GM18861 (cell line): ENCODE data around the gene GANC.
"Not testable (repeated sequence)": the region's sequence is repeated elsewhere in the genome, so short reads cannot be mapped to it uniquely, and the experiment has no call there.

Experiments used
- ATAC-seq: cut with Tn5 transposase; IDR thresholded peaks from one replicate; pipeline ENCODE4 v1.9.1; 2021; ENCODE audit not compliant: unreplicated experiment

The GANC gene

DNA sequence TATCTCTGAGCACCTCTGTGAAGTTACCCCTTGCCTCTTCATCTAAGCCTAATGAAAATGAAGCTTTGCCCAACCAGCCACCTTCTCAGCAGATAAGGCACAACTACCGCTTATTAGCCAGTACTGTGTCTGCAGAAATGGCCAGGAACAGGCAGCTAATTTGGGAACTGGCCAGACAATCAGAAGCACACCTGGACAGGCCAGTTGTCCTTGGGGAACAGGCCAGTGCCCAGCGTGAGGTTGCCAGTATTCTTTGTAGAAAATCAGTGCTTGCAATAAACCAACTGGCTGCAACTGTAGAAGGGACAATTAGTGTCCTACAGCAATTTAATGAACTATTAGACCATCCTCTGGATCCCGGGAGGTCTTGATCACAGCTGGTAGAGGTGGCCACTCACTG lies 10.7 kb downstream of the GANC start:
- no peak for ATAC-seq

DNA sequence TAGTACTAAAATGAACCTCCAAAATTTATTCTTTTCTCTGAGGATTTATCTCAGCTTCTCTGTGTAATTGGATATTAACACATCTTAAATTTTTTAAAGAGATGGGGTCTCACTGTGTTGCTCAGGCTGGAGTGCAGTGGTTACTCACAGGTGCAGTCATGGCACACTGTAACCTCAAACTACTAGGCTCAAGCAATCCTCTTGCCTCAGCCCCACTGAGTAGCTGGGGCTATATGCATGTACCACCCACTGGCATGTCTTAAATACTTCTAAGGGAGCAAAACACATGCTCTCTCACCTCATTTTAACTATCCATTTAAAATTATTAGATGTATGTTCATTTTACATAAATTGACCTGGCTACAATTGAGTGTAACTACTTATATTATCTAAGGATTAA lies 11.6 kb downstream of the GANC start:
- no peak for ATAC-seq

DNA sequence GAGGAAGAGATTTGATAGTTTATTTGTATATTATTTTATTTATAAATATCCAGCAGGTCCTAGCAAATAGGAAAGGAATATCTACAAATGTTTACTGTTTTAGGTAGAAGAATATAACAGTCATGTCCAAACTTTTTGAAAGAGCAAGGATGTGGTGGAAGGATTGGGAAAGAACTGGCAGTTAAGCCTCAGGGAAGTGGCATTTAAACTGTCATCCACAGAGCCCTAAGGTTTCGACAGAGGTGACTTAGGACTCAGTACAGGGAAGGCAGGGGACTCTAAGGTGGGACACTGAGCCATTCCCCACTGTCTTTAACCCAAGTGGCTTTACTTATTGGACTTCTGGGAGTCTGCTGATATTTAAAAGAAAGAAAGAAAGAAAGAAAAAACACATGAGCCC lies 12.0 kb downstream of the GANC start:
- ATAC-seq = no peak

DNA sequence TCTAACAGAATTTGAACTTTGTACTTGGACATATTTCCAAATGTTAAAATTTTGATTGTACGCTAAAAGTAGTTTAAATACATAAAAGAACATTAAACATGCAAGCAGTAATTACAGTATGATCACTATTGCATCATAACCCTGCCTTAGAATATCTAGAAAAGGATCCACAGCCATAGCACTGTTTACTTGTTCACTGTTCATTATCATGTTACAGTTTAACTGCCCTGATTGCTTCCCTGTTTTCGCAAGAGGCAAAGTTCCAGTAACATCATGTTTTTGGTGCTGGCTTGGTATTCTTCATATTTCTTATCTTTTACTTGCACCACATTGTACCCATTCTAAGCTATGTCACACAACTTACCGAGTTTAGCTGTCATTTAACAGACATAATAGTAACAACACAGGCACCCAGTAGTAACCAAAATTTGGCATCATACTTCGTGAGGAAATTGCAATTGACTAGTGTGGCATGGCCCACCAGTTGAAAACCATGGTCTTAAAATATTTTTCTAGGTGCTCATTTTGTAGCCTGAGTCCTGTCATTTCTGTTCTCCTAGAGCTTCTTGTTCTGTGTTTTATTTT lies 13.5 kb downstream of the GANC start:
- no peak for ATAC-seq

DNA sequence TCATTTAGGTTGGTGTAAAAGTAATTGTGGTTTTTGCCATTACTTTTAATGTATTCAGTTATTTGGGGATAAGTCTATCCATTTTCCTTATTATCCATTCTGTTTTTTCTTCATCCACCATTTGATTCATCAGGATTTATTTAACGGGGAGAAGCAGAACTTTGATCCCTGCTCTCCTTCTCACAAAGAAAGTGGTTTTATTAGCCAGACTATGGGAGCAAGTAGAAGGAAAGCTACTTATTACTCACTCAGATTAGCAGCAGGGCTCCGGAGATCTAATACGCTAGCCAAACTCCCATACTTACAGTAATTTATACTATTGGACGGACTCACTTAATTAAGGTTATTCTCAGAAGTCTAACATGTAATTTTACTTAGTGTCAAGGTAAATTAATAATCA lies 14.9 kb downstream of the GANC start:
- no peak for ATAC-seq

DNA sequence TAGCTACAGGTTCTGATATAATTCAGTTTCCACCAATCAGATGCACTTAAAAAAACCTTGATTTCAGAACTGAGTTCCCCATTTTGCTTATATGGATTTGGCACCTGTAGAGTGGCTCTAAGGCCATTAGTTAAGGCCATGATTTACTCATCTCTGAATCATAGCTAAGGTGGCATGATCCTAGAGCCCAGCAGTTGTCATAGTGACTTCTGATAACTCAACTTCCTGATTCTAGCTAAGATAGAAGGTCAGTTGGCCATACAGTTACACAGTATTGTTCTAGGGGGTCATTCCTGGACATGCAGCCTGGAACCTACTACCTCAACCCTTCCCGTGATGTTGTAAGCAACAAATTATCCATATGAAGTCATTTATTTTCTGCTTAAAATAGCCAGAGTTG lies 16.2 kb downstream of the GANC start:
- no peak for ATAC-seq

DNA sequence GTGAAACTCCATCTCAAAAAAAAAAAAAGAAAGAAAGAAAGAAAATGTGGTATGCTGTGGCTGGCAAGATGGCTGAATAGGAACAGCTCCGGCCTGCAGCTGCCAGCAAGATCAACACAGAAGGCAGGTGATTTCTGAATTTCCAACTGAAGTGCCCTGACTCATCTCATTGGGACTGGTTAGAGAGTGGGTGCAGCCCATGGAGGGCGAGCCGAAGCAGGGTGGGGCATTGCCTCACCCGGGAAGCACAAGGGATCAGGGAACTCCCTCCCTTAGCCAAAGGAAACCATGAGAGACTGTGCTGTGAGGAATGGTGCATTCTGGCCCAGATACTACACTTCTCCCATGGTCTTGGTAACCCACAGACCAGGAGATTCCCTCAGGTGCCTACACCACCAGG lies 28.0 kb downstream of the GANC start:
- not testable (repeated sequence) for ATAC-seq

DNA sequence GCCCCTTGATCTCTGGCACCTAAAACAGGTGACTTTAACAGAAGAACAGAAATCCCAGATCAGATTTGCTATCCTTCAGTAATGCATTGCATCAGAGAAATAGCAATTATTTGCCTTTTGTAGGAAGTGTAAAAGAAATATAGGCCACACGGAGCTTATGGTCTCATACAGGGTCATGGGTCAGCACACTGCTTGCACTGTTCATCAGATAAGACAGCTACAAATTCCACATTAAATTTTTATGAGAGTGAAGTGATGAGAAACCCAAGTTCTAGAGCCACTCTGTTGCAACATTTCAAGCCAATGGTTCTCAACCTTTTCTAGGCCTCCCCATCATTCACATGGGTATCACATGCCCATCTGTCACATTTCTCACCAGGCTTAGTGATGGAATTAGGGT lies 33.7 kb downstream of the GANC start:
- no peak for ATAC-seq

DNA sequence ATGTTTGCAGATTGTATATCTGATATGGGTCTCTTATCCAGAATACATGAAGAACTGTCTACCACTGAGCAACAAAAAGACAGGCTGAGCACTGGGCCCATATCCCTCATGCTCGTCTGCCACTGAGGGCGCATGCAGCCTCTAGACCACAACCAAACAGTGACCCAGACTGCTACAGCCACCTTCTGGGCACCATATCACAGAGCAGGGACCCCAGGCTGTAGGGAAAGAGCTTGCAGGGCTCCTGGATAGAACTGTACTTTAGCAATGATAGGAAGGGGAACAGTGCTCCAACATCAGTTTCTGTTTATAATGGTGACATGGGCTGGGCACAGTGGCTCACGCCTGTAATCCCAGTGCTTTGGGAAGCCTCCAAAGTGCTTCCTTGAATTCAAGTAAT lies 40.5 kb downstream of the GANC start:
- ATAC-seq = no peak

DNA sequence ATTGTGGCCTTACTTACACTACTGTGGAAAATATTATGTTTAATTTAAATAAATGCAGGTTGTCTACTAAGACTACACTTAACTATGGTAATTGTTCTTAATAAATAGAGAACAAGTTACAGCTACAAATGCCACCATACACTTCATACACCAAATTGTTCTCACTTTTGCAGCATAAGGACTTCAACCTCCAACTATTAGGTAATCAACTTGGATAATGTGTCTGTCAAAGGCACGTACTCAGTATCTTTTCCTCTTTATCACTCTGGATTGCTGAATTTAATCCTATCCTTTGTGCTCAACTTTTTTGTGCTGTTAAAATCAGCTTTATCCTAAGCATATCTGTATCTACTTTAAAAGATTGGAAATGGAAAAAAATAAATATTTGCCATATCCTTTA lies 41.8 kb downstream of the GANC start:
- no peak for ATAC-seq

DNA sequence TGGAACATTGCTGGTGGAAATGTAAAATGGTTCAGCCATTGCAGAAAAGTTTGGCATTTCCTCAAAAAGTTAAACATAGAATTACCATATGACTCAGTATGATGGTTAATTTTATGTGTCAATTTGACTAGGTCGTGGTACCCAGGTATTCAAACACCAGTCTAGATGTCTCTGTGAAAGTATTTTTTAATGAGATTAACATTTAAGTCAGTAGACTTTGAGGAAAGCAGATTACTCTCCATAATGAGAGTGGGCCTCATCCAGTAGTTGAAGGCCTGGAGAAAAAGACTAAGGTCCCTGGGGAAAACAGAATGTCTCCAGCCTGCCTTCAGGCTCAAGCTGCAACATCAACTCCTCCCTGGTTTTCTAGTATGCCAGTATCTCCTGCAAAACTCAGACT lies 42.5 kb downstream of the GANC start:
- ATAC-seq = no peak

DNA sequence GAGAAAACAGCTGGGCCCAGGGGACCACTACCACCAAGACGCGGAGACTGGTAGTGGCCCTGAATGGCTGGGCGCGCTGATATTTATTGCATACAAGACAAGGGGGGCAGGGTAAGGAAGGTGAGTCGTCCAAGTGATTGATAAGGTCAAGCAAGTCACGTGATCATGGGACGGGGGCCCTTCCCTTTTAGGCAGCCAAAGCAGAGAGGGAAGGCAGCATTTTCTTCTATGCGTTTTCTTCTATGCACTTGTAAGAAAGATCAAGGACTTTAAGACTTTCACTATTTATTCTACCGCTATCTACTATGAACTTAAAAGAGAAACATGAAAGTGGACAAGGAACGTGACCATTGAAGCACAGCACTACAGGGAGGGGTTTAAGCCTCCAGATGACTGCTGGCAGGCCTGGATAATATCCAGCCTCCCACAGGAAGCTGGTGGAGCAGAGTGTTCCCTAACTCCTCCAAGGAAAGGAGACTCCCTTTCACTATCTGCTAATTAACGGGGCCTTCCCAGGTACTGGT lies 43.3 kb downstream of the GANC start:
- not testable (repeated sequence) for ATAC-seq

DNA sequence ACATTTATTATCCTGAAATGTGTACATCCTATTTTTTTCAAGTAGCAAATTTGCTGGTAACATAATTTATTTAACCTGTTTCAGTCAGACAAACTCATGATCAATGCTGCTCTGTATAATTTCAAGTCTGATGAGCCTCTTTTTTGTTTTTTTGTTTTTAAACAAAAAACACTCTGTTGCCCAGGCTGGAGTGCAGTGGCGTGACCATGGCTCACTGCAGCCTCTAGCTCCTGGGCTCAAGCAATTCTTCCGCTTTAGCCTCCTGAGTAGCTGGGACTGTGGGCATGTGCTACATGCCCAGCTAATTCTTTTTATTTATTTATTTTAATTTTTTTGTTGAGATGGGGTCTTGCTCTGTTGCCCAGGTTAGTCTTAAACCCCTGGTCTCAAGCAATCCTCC lies 46.2 kb downstream of the GANC start:
- ATAC-seq = no peak

DNA sequence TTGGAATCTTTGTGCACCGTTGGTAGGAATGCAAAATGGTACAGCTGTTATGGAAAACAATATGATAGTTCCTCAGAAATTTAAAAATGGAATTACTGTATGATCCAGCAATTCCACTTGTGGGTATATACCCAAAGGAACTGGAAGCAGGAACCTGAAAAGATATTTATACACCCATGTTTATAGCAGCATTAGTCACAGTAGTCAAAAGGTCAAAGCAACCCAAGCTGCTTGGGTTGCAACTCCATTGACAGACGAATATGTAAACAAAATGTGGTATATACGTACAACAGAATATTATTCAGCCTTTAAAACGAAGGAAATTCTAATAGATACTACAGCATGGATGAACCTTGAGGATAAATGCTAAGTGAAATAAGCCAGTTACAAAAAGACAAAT lies 51.3 kb downstream of the GANC start:
- ATAC-seq = no peak

DNA sequence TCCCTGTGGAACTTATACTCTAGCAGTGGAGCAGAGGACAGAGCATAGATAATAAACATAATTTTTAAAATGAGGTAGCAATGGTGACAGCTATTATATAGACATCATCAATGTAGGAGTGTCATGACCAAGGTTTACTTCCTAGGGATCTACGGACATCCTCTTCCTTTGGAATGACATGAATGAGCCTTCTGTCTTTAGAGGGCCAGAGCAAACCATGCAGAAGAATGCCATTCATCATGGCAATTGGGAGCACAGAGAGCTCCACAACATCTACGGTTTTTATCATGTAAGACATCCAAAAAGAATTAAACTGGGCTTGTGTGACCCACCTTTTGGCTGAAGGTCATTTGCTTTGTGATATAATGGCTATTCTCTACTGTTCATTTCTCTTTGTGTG lies 56.2 kb downstream of the GANC start:
- ATAC-seq = no peak

DNA sequence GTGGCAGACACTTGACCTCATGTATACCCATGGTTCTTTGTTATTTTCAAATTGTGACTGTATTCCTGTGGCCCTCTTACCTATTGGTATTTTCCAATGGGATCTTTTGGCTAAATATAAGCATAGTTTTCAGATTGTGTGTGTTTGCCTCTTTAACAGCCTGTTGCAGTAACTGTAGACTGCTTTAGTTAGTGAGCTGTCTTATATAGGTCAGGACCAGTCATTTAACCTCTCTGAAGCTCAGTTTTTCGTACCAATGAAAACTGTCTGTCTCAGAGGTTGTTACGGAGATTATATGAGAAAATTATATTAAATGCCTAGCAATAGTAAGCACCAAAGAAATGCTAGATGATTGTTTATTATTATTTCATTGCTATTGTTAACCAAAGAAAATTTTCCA lies 57.0 kb downstream of the GANC start:
- ATAC-seq = no peak

DNA sequence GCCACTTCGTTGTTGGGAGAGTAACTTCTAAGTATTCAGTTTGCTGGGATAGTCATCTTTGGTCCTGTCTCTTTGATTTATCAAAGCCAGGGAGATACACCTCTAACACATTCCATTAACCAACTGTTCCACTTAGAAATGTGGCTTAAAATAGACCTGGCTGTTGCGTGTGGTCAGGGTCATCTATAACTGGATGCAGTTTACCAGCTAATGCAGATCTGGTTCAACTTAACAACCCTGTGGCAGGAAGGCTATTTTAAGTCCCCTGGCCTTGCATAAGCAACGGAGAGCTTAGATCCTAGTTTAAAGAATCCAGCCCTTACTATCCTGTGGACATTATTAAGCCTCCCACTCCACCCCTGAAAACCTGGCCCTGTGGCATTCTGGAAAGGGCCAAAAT lies 58.2 kb downstream of the GANC start:
- no peak for ATAC-seq

DNA sequence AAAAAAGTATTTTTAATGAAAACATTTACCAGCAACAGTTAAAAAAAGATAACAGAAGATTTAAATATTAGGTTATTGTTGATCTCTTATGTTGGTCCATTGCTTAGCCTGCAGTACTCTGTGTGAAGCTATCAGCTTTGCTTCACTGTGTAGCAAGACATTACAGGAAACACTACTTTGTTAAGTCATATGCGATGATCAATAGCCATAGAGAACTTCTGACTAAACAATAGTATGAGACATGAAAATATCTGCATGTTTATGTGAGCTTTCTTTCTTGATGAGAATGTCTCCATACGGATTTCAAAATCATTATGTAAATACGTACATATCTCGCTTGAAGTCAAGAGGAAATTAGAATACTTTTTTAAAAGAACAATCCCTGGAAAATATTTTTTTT lies 59.3 kb downstream of the GANC start:
- no peak for ATAC-seq

DNA sequence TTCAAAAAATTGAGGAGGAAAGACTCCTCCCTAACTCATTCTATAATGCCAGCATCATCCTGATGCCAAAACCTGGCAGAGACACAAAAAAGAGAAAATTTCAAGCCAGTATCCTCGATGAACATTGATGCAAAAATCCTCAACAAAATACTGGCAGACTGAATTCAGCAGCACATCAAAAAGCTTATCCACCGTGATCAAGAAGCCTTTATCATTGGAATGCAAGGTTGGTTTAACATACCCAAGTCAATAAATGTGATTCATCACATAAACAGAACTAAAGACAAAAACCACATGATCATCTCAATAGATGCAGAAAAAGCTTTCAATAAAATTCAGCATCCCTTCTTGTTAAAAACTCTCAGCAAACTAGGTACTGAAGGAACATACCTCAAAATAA lies 62.1 kb downstream of the GANC start:
- no peak for ATAC-seq

DNA sequence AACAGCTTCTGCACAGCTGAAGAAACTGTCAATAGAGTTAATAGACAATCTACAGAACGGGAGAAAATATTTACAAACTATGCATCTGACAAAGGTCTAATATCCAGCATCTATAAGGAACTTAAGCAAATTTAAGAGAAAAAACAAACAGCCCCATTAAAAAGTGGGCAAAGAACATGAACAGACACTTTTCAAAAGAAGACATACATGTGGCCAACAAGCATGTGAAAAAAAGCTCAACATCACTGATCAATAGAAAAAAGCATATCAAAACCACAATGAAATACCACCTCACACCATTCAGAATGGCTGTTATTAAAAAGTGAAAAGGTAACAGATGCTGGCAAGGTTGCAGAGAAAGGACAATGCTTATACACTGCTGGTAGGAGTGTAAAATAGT lies 63.6 kb downstream of the GANC start:
- not testable (repeated sequence) for ATAC-seq

DNA sequence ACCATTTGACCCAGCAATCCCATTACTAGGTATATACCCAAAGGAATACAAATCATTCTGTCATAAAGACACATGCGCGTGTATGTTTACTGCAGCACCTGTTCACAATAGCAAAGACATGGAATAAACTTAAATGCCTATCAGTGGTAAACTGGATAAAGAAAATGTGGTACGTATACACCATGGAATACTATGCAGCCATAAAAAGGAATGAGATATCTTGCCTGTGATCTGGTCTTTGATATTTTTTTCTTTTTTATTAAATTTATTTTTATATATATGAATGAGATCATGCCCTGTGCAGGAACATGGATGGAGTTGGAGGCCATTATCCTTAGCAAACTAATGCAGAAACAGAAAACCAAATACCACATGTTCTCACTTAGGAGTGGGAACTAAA lies 64.1 kb downstream of the GANC start:
- not testable (repeated sequence) for ATAC-seq

DNA sequence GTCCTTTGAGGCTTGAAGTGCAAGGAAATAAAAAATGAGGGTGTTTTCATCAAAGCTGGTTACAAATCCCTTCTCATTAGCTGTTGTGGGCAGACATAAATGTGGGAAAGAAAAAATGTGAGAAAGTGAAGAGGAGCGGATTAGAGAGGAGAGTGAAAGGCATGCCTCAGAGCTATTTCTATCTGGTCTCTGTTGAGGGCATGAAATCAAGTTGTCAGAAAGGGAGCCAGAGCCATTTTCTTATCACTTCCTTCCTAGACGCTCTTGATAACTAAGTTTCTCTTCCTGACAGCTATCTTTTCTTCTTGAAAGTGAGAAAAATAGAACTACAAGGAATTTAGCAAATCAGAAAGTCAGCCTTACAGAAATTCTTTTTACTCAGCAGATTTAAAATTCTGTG lies 65.5 kb downstream of the GANC start:
- ATAC-seq = no peak

DNA sequence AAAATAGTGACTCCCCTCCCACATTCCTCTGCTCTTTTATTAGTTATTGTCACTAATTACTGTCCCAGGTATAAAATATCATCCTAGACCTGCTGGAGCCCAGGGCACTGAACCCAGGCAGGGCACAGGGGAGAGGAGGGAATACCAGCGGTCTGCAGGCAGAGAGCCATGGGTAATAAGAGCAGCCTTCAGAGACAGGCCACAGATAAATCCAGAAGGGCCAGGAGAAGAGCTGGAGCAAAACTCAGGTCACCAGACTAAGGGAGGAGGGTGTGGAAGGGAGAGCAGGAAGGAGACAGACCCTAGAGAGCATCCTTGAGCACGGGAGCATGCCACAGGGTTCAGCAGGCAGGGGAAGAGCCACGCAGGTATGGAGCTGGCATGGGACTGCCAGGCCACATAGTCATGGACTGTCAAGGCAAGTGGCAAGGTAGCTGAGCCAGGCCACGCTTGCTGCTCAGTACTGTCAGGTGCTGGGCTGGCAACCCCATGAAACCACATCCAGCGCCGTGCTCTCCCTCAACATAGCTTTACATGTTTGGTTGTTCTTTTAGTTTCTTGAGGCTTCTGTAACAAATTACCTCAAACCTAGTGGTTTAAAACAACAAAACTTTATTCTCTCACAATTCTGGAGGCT lies 70.7 kb downstream of the GANC start:
- ATAC-seq = no peak
